ENCODE results near the gene LCN10. TPM values are rescaled to one million over a fixed set of nuclear protein-coding genes. Genes with fewer than 3 reads are reported as not detected.
A peak's percentile ranks its signal among the peaks of the same experiment; 100 is the strongest.
"Not testable (repeated sequence)": the region's sequence is repeated elsewhere in the genome, so short reads cannot be mapped to it uniquely, and the experiment has no call there.

LCN10 gene
- total RNA-seq, 2 donors from 2014 or later: 0.11 to 3.3 TPM

GRCh38 chr9:136774416-136775045, 31.8 kb upstream of the LCN10 start:
- Histone ChIP-seq H3K9me3 (no peaks in the 10 kb centered on the region), H3K27ac (no peak overlapping the region), H3K27me3 (no peaks in the 10 kb centered on the region), H3K4me3 (no peak overlapping the region), H3K4me1 (peaks cover 3% of the 10 kb centered on the region), H3K9ac (ENCODE audit: low read depth in 2 of 2, low read length in 2 of 2) (no peak overlapping the region), H3K36me3 (no peaks in the 10 kb centered on the region)
- TF ChIP-seq, protein P1, sequence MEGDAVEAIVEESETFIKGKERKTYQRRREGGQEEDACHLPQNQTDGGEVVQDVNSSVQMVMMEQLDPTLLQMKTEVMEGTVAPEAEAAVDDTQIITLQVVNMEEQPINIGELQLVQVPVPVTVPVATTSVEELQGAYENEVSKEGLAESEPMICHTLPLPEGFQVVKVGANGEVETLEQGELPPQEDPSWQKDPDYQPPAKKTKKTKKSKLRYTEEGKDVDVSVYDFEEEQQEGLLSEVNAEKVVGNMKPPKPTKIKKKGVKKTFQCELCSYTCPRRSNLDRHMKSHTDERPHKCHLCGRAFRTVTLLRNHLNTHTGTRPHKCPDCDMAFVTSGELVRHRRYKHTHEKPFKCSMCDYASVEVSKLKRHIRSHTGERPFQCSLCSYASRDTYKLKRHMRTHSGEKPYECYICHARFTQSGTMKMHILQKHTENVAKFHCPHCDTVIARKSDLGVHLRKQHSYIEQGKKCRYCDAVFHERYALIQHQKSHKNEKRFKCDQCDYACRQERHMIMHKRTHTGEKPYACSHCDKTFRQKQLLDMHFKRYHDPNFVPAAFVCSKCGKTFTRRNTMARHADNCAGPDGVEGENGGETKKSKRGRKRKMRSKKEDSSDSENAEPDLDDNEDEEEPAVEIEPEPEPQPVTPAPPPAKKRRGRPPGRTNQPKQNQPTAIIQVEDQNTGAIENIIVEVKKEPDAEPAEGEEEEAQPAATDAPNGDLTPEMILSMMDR (IDR thresholded peaks at IDR 0.05): no peak
- intact Hi-C loops (cut with DNase I): no loop called here
- no peak for DNase-seq

GRCh38 chr9:136773386-136774044, 30.8 kb upstream of the LCN10 start:
- Histone ChIP-seq H3K36me3 (no peaks in the 10 kb centered on the region), H3K9me3 (no peaks in the 10 kb centered on the region), H3K9ac (ENCODE audit: low read depth in 2 of 2, low read length in 2 of 2) (no peak overlapping the region), H3K4me1 (peaks cover 3% of the 10 kb centered on the region), H3K27ac (no peak overlapping the region), H3K27me3 (no peaks in the 10 kb centered on the region), H3K4me3 (no peak overlapping the region)
- intact Hi-C loops (cut with DNase I): no loop called here
- TF ChIP-seq, protein P1 (IDR thresholded peaks at IDR 0.05): no peak
- DNase-seq: no peak

GRCh38 chr9:136771907-136772415, 29.2 kb upstream of the LCN10 start:
- no peak overlapping the region for H3K27ac ChIP-seq
- TF ChIP-seq, protein P1 (IDR thresholded peaks at IDR 0.05): no peak
- peaks cover under 1% of the 10 kb centered on the region for H3K4me1 ChIP-seq
- H3K9me3 ChIP-seq: no peaks in the 10 kb centered on the region
- peak overlapping the region in 1 of 2 donors; percentile 12 for H3K9ac ChIP-seq (ENCODE audit: low read depth in 2 of 2, low read length in 2 of 2)
- no peak for DNase-seq
- H3K27me3 ChIP-seq: no peaks in the 10 kb centered on the region
- no peaks in the 10 kb centered on the region for H3K36me3 ChIP-seq
- no peak overlapping the region for H3K4me3 ChIP-seq
- intact Hi-C loops (cut with DNase I): no loop called here

GRCh38 chr9:136769710-136770191, 27.0 kb upstream of the LCN10 start:
- Histone ChIP-seq H3K36me3 (no peaks in the 10 kb centered on the region), H3K4me1 (no peaks in the 10 kb centered on the region), H3K4me3 (no peak overlapping the region), H3K9ac (ENCODE audit: low read depth in 2 of 2, low read length in 2 of 2) (peak overlapping the region in 1 of 2 donors; percentile 12), H3K27me3 (no peaks in the 10 kb centered on the region), H3K9me3 (no peaks in the 10 kb centered on the region), H3K27ac (no peak overlapping the region)
- TF ChIP-seq, protein P1 (IDR thresholded peaks at IDR 0.05): peak; percentile 34
- DNase-seq: peak; percentile 51
- intact Hi-C loops (cut with DNase I): no loop called here

DNA sequence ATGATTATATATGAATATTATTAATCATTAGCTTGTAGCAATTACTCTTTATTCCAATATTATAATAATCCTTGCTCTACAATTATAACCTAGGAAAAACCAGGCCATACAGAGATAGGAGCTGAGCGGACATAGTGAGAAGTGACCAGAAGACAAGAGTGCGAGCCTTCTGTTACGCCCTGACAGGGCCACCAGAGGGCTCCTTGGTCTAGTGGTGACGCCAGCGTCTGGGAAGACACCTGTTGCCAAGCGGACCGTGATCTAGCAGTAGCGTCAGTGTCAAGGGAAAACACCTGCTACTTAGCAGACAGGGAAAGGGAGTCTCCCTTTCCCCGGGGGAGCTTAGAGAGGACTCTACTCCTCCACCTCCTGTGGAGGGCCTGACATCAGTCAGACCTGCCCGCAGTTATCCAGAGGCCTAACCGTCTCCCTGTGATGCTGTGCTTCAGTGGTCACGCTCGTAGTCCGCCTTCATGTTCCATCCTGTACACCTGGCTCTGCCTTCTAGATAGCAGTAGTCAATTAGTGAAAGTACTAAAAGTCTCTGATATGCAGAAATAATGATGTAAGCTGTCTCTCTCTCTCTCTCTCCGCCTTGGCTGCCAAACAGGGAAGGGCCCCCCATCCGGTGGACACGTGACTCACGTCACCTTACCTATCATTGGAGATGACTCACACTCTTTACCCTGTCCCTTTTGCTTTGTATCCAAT, 23.8 kb upstream of the LCN10 start:
- intact Hi-C loops (cut with DNase I); H3K9me3 ChIP-seq; H3K36me3 ChIP-seq; H3K9ac ChIP-seq (ENCODE audit: low read depth in 2 of 2, low read length in 2 of 2); H3K27ac ChIP-seq; H3K4me3 ChIP-seq; H3K4me1 ChIP-seq; H3K27me3 ChIP-seq: not testable (repeated sequence)
- DNase-seq: peak; percentile 77
- TF ChIP-seq, protein P1 (IDR thresholded peaks at IDR 0.05): peak; percentile 30

DNA sequence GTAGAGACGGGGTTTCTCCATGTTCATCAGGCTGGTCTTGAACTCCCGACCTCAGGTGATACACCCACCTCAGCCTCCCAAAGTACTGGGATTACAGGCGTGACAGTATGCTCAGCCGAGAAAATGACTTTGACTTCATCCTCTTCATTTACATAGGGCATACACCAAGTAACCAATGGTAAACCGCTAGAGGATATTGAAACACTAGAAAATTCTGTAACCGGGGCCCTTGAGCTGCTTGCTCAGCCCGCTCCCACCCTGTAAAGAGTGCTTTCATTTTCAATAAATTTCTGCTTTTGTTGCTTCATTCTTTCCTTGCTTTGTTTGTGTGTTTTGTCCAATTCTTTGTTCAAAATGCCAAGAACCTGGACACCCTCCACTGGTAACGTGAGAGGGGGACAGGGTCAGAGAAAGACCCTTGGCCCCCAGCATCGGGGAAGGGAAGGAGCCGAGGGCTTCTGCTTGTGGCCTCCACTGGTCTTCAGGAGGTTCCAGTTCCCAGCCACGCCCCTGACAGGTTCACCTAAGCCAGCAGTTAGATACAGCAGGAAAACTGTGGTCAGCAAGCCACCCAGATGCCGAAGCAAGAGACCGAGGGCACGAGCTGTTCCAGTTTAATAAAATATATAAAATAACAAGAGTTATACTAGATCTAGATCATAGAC, 23.1 kb upstream of the LCN10 start:
- H3K27ac ChIP-seq; DNase-seq; H3K4me3 ChIP-seq; H3K4me1 ChIP-seq; H3K36me3 ChIP-seq; H3K27me3 ChIP-seq; intact Hi-C loops (cut with DNase I); H3K9me3 ChIP-seq; H3K9ac ChIP-seq (ENCODE audit: low read depth in 2 of 2, low read length in 2 of 2): not testable (repeated sequence)

Measured in colonic mucosa (tissue), 4 donors.